ENCODE results near the gene RDH5. TPM values are rescaled to one million over a fixed set of nuclear protein-coding genes. Genes with fewer than 3 reads are reported as not detected.
A peak's percentile ranks its signal among the peaks of the same experiment; 100 is the strongest.

The RDH5 gene
- total RNA-seq, 4 donors from 2014 or later, result 18.0 to 57.0 (median 31.9) TPM

- peaks cover 6 to 77% (median 42%) of the 10 kb centered on the region in 3 donors for H3K4me1 ChIP-seq
- 0% methylated on average over 3 to 6 of the region's 61 CpGs for WGBS, 2 donors (ENCODE audit: low coverage in 1 of 2)
- peak; percentile 37 for ATAC-seq
Observed at GRCh38 chr12:55728186-55728938, 8.2 kb downstream of the RDH5 start.

GRCh38 chr12:55728939-55729818 lies 9.0 kb downstream of the RDH5 start, which contains the start of gene CD63:
TSS of gene CD63 (minus strand) at chr12:55729009. CDS start at chr12:55728341, 668 bp downstream.
- peak; percentile 88 for ATAC-seq
- WGBS, 2 donors (ENCODE audit: low coverage in 1 of 2), result 0% methylated on average over 8 of the region's 61 CpGs; no CpG with 5 or more reads in 1 of the 2 donors
- Histone ChIP-seq H3K36me3 (peaks cover 0 to 30% of the 10 kb centered on the region in 2 donors), H3K27ac (peak within 1 kb of the TSS; percentile 90 to 98 (median 97)), H3K27me3 (no peaks in the 10 kb centered on the region), H3K9me3 (no peaks in the 10 kb centered on the region), H3K4me3 (peak within 1 kb of the TSS; percentile 76 to 78), H3K4me1 (peaks cover 6 to 69% (median 35%) of the 10 kb centered on the region in 3 donors)
- TF ChIP-seq CTCF (IDR thresholded peaks at IDR 0.05), result peak in 1 of 4 experiments; percentile 2
- TF ChIP-seq POLR2AphosphoS5 (IDR thresholded peaks at IDR 0.05), result peak; percentile 91
- peak; percentile 91 to 97 for TF ChIP-seq POLR2A (IDR thresholded peaks at IDR 0.05)
- TF ChIP-seq EP300 (IDR thresholded peaks at IDR 0.05), result no peak

More at GRCh38 chr12:55728186-55728938, 8.2 kb downstream of the RDH5 start:
- Histone ChIP-seq H3K27ac (peak overlapping the region; percentile 90 to 98 (median 97)), H3K27me3 (no peaks in the 10 kb centered on the region), H3K4me3 (peak overlapping the region; percentile 76 to 78), H3K36me3 (peaks cover 0 to 36% of the 10 kb centered on the region in 2 donors), H3K9me3 (no peaks in the 10 kb centered on the region)
- TF ChIP-seq POLR2AphosphoS5 (IDR thresholded peaks at IDR 0.05) (no peak), CTCF (IDR thresholded peaks at IDR 0.05) (peak in 1 of 4 experiments; percentile 8)

DNA sequence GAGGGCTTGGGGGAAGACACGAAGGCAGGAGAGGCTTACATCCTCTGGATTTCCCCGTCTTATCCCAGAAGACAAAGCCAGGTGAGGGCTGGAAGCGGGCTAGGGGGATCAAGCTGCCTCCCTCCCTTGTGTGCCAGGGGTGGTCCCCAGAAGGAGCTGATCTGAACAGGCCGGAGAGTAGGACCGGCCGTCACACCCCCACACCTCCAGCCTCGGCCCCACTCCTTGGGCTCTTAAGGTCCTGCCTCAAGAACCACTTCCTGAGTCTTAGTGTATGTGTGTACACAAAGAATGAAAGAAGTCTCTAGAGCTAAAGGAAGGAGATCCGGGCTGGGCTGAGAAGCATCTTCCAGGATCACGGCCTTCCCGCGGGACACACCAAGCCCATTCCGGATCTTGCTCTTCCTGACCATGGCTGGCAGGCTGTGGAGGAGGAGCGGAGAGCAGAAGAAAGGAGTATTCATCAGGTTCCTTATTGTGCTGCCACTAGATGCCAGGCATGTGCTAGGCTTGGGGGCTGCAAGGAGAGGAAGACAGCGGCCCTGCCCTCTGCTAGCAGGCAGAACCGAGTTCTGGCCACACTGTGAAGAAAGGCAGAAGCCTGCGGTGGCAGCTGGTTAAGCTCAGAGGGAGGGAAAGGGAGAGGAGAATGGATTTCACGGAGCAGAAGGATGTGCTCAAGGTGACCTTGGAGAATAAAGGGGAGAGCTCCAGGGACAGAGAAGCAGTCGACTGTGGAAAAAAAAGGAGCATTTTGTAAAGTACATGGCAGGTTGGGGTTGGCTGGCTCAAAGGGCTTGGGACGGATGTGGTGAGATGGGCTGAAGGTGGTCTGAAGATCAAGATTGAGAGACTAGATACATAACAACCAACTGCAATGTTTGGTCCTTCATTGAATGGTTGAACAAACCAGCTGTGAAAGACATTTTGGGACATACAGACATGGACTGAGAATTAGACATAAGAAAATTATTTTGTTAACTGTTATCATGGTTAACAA lies 9.9 kb downstream of the RDH5 start:
- Histone ChIP-seq H3K4me3 (peak overlapping the region; percentile 76 to 78), H3K27me3 (no peaks in the 10 kb centered on the region), H3K9me3 (no peaks in the 10 kb centered on the region), H3K27ac (peak overlapping the region; percentile 90 to 98 (median 97)), H3K4me1 (peaks cover 6 to 60% (median 28%) of the 10 kb centered on the region in 3 donors), H3K36me3 (peaks cover 0 to 20% of the 10 kb centered on the region in 2 donors)
- TF ChIP-seq POLR2AphosphoS5 (IDR thresholded peaks at IDR 0.05), result peak; percentile 16
- TF ChIP-seq EP300 (IDR thresholded peaks at IDR 0.05), result no peak
- TF ChIP-seq CTCF (IDR thresholded peaks at IDR 0.05), result no peak
- peak in 1 of 2 donors; percentile 11 for TF ChIP-seq POLR2A (IDR thresholded peaks at IDR 0.05)
- 4 to 9% methylated on average over 3 to 8 of the region's 19 CpGs for WGBS, 2 donors (ENCODE audit: low coverage in 1 of 2)
- peak; percentile 6 for ATAC-seq

GRCh38 chr12:55732288-55732687 lies 12.1 kb downstream of the RDH5 start:
- Histone ChIP-seq H3K9me3 (no peaks in the 10 kb centered on the region), H3K27me3 (no peaks in the 10 kb centered on the region), H3K4me1 (peaks cover 0 to 46% (median 12%) of the 10 kb centered on the region in 3 donors), H3K36me3 (no peaks in the 10 kb centered on the region), H3K27ac (peak overlapping the region in 2 of 4 donors; percentile 40 to 42), H3K4me3 (no peak overlapping the region)
- no peak for ATAC-seq
- no CpG with 5 or more reads among the region's 4 CpGs for WGBS, 2 donors (ENCODE audit: low coverage in 1 of 2)
- TF ChIP-seq POLR2A (IDR thresholded peaks at IDR 0.05) (no peak), EP300 (IDR thresholded peaks at IDR 0.05) (no peak), CTCF (IDR thresholded peaks at IDR 0.05) (no peak), POLR2AphosphoS5 (IDR thresholded peaks at IDR 0.05) (no peak)
